ENCODE data around the gene TMPRSS13. TPM values are rescaled to one million over a fixed set of nuclear protein-coding genes. Genes with fewer than 3 reads are reported as not detected.

TMPRSS13 gene
- total RNA-seq = not detected in 2 replicates

DNA sequence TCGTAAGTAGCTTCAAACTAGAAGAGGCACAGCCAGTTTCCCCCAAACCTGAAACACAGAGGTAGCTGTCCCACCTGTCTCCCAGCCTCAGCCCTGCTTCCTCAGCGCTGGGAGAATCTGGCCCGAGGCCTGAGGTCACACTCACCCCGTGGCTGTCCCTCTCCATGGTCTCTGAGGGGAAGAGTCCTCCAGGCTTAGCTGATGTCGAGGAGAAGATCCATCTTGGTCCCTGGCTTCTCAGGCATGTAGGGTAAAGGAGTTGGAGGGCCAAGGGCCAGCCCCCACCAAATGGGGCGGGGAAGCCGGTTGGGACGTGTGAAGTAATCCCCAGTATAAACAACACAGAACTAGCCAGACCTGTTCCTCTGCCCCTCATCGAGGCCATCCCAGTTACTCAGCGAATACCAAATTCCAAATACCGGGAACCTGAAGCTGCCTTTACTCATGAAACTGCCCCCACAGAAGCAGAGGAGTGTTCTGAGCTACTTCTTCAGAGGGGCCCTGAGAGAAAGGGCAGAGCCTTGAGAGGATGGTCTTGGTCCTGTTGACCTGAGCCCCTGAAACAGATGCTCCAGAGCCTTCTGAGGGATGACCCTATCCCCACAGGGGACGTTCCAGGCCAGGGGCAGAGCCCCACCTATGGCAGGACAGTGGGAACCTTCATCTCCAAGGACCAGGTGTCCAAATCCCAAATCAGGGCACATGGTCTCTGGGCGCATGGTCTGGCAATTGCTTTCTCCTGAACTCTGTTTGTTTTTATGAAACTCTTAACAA lies at the start of gene TMPRSS13:
Gene TMPRSS13 (minus strand): TSS at position 261 of the 774 bp plus-strand sequence. CDS start 95 bp downstream, at position 166.

DNA sequence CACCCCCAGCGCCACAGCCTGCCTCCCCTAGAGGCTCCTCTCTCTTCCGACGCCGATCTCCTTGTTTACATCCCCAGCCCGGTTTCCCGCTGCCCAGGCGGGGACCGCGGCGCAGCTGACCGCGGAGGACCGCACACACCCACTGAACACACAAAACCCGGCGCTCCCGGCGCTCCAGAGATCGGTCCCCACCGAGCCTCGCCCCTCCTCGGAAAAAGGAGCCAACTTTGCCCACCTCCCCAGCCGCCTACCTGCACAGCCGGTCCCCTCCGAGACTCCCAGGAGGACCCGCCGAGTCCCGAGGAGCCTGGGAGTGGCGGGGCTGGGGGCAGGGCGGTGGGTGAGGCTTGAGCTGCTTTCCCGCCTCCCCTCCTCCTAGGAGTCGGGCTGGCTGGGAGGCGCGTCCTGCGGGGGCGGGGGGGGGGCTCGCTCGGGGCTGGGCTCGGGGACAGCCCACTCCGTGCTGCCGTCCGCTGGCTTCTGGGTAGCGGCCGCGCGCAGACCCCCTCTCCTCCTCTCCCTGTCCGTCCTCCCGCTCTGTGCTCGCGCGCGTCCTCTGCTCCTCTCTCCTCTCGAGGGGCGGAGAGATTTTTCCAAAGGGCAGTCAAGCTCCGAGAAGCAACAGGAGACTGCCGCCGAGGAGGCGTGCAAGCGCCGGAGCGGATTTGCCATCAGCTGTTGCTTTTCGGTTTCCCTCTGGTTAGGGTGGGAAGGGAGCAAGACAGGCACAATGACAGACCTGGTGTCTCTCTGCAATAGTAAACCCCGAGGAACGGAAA lies 52.7 kb downstream of the TMPRSS13 start, which contains the start of gene FXYD6:
Gene FXYD6 (minus strand): TSS at position 318 of the 779 bp plus-strand sequence. CDS start 33,882 bp downstream, outside the sequence.

Other genes starting within 250 kb of the TMPRSS13 start
- gene DSCAML1, start 132.2 kb downstream of the TMPRSS13 start, total RNA-seq = not detected in 2 replicates
- gene FXYD2, start 104.7 kb downstream of the TMPRSS13 start, total RNA-seq = 0.40 and 0.50 TPM in 2 replicates
- gene FXYD6, start 52.7 kb downstream of the TMPRSS13 start, total RNA-seq = 0.53 and 2.6 TPM in 2 replicates
- gene IL10RA, start 57.0 kb upstream of the TMPRSS13 start, total RNA-seq = 0.07 TPM in 1 of 2 replicates, not detected in the other
- not detected in 2 replicates for gene TMPRSS4, start 147.7 kb upstream of the TMPRSS13 start, total RNA-seq
- gene SMIM35, start 157.6 kb upstream of the TMPRSS13 start, total RNA-seq = not detected in 2 replicates
- 0.13 and 0.14 TPM in 2 replicates for gene SCN4B, start 223.4 kb upstream of the TMPRSS13 start, total RNA-seq
- gene SCN2B, start 247.2 kb upstream of the TMPRSS13 start, total RNA-seq = not detected in 2 replicates

Data from thoracic aorta endothelial cell (primary cell).